H1 (cell line): ENCODE measurements around the gene HOXC5. TPM values are rescaled to one million over a fixed set of nuclear protein-coding genes. Genes with fewer than 3 reads are reported as not detected.

Experiments
- CTCF ChIA-PET: fragments of 300-600 bp; sonication (Branson Sonifier 250); formaldehyde crosslinking; loops from one replicate; lab custom pipeline; 2021; ENCODE audit not compliant: partially characterized antibody; lab: Charles Lee
- POLR2A ChIA-PET: fragments of 300-600 bp; sonication (Branson Sonifier 250); formaldehyde crosslinking; loops from one replicate; lab custom pipeline; 2021; ENCODE audit warnings: inconsistent platforms; ENCODE audit not compliant: partially characterized antibody; lab: Charles Lee
- DNase-seq, 2 experiments: peaks; one replicate each; pipeline versions ENCODE4 v3.0.0 to v3.0.0-alpha.2; 2010 to 2022; ENCODE audit warnings: low spot score in 2 of 2, low read depth in 1 of 2, mixed read lengths in 1 of 2
- FAIRE-seq: peaks from 2 replicates; lab custom pipeline; 2011; peaks lifted over from hg19 to GRCh38; lab: Jason Lieb, UNC
- H2AFZ ChIP-seq: 2 replicates; pipeline ENCODE4 v1.8.1; 2012; ENCODE audit warnings: low read length, inconsistent platforms
- H2AK5ac ChIP-seq: 2 replicates; pipeline ENCODE4 v1.6.1; 2013; ENCODE audit warnings: low read depth, low read length
- H2BK120ac ChIP-seq: replicated peaks from 2 replicates; pipeline ENCODE3; 2013; ENCODE audit warnings: low read depth, low read length, inconsistent platforms
- H2BK12ac ChIP-seq: 2 replicates; pipeline ENCODE4 v1.6.1; 2013; ENCODE audit warnings: low read depth, low read length
- H2BK15ac ChIP-seq: 2 replicates; pipeline ENCODE4 v1.6.1; 2013; ENCODE audit warnings: low read length
- H2BK20ac ChIP-seq: 2 replicates; pipeline ENCODE4 v1.6.1; 2013; ENCODE audit warnings: low read length
- H2BK5ac ChIP-seq: 2 replicates; pipeline ENCODE4 v1.6.1; 2013; ENCODE audit warnings: low read depth, low read length
- H3K14ac ChIP-seq: 2 replicates; pipeline ENCODE4 v1.6.1; 2013; ENCODE audit warnings: inconsistent platforms; ENCODE audit not compliant: insufficient read length
- H3K18ac ChIP-seq: 2 replicates; pipeline ENCODE4 v1.6.1; 2013; ENCODE audit warnings: low read length; ENCODE audit errors: extremely low read depth
- H3K23ac ChIP-seq: 2 replicates; pipeline ENCODE4 v1.6.1; 2013; ENCODE audit warnings: inconsistent platforms; ENCODE audit not compliant: insufficient read length
- H3K23me2 ChIP-seq: 2 replicates; pipeline ENCODE4 v1.6.1; 2013; ENCODE audit warnings: low read depth, low read length
- H3K27ac ChIP-seq: 2 replicates; pipeline ENCODE4 v1.6.1; 2011; ENCODE audit warnings: low read depth, low read length, inconsistent platforms
- H3K27me3 ChIP-seq, 4 experiments: replicated peaks in 1 of 4; 1 replicate in 1 of 4; 2 replicates in 3 of 4; pipeline versions ENCODE4 v1.6.1 to v1.8.1; 2011 to 2013; ENCODE audit warnings: low read length in 3 of 4, mild to moderate bottlenecking in 3 of 4, inconsistent platforms in 2 of 4, mixed read lengths in 2 of 4, moderate library complexity in 1 of 4; ENCODE audit not compliant: control insufficient read depth in 3 of 4, insufficient read depth in 3 of 4; ENCODE audit errors: extremely low read depth in 1 of 4
- H3K36me3 ChIP-seq, 4 experiments: 2 replicates each; pipeline versions ENCODE4 v1.6.1 to v1.8.1; 2011 to 2013; ENCODE audit warnings: mild to moderate bottlenecking in 4 of 4, low read length in 3 of 4, moderate library complexity in 2 of 4, control low read depth in 1 of 4, inconsistent platforms in 1 of 4; ENCODE audit not compliant: insufficient read depth in 4 of 4, control insufficient read depth in 2 of 4
- H3K4ac ChIP-seq: replicated peaks from 2 replicates; pipeline ENCODE3; 2013; ENCODE audit warnings: low read length, low read depth, mixed read lengths, inconsistent platforms; ENCODE audit not compliant: insufficient read length
- H3K4me1 ChIP-seq, 4 experiments: replicated peaks in 1 of 4; 1 replicate in 1 of 4; 2 replicates in 3 of 4; pipeline versions ENCODE4 v1.6.1 to v1.8.1; 2011 to 2013; ENCODE audit warnings: low read length in 3 of 4, inconsistent platforms in 2 of 4, mixed read lengths in 1 of 4; ENCODE audit not compliant: insufficient read depth in 4 of 4, control insufficient read depth in 3 of 4
- H3K4me2 ChIP-seq, 2 experiments: 2 replicates each; pipeline versions ENCODE4 v1.6.1 to v1.8.1; 2011 to 2013; ENCODE audit warnings: low read depth in 2 of 2, low read length in 2 of 2, control low read depth in 1 of 2, inconsistent platforms in 1 of 2, mild to moderate bottlenecking in 1 of 2; ENCODE audit not compliant: insufficient read depth in 1 of 2
- H3K4me3 ChIP-seq, 4 experiments: fragments of 200-600, 300-600 bp in 1 of 4; sonication (generic), shearing (Covaris generic), sonication (Bioruptor Twin) in 1 of 4; 2 replicates each; pipeline versions ENCODE4 v1.5.1 to v1.8.1; 2011 to 2016; ENCODE audit warnings: low read length in 4 of 4, low read depth in 3 of 4, control low read depth in 2 of 4, inconsistent platforms in 2 of 4, mild to moderate bottlenecking in 2 of 4, mixed read lengths in 1 of 4, moderate library complexity in 1 of 4; ENCODE audit not compliant: insufficient read depth in 2 of 4; ENCODE audit errors: extremely low read depth in 1 of 4
- H3K56ac ChIP-seq: replicated peaks from 2 replicates; pipeline ENCODE3; 2013; ENCODE audit warnings: low read depth, mild to moderate bottlenecking, mixed read lengths, low read length, inconsistent platforms; ENCODE audit not compliant: insufficient read length
- H3K79me1 ChIP-seq: 2 replicates; pipeline ENCODE4 v1.6.1; 2013; ENCODE audit warnings: low read depth, low read length, control low read depth
- H3K79me2 ChIP-seq, 2 experiments: 2 replicates each; pipeline versions ENCODE4 v1.6.1 to v1.8.1; 2012 to 2013; ENCODE audit warnings: low read length in 2 of 2, mild to moderate bottlenecking in 2 of 2, inconsistent platforms in 1 of 2; ENCODE audit not compliant: insufficient read depth in 2 of 2, control insufficient read depth in 1 of 2
- H3K9ac ChIP-seq, 4 experiments: replicated peaks in 1 of 4; 1 replicate in 1 of 4; 2 replicates in 3 of 4; pipeline versions ENCODE4 v1.6.1 to v1.8.1; 2011 to 2013; ENCODE audit warnings: low read depth in 3 of 4, low read length in 3 of 4, control low read depth in 2 of 4, mild to moderate bottlenecking in 2 of 4, moderate library complexity in 2 of 4, inconsistent platforms in 1 of 4; ENCODE audit errors: extremely low read depth in 1 of 4
- H3K9me3 ChIP-seq, 2 experiments: 2 replicates each; pipeline versions ENCODE4 v1.6.1 to v1.8.1; 2012 to 2013; ENCODE audit warnings: mild to moderate bottlenecking in 2 of 2, moderate library complexity in 2 of 2, control low read depth in 1 of 2, inconsistent platforms in 1 of 2, low read depth in 1 of 2, low read length in 1 of 2, mixed read lengths in 1 of 2; ENCODE audit not compliant: insufficient read depth in 2 of 2
- H4K20me1 ChIP-seq, 2 experiments: replicated peaks in 1 of 2; 2 replicates each; pipeline versions ENCODE3 to v1.8.1; 2011 to 2013; ENCODE audit warnings: inconsistent platforms in 2 of 2, low read length in 2 of 2, mild to moderate bottlenecking in 1 of 2; ENCODE audit not compliant: insufficient read depth in 2 of 2, control insufficient read depth in 1 of 2
- H4K5ac ChIP-seq: 2 replicates; pipeline ENCODE4 v1.6.1; 2013; ENCODE audit warnings: low read length, low read depth, mixed read lengths, inconsistent platforms; ENCODE audit not compliant: insufficient read length
- H4K8ac ChIP-seq: 2 replicates; pipeline ENCODE4 v1.8.0; 2013; ENCODE audit warnings: mild to moderate bottlenecking, moderate library complexity, low read length, inconsistent platforms; ENCODE audit not compliant: insufficient read depth; ENCODE audit errors: extremely low read depth
- H4K91ac ChIP-seq: replicated peaks from 2 replicates; pipeline ENCODE3; 2013; ENCODE audit warnings: low read length, mixed read lengths, inconsistent platforms; ENCODE audit not compliant: insufficient read length
- WGBS, 2 experiments: shearing (Covaris generic) in 1 of 2; methylation state at CpG; one replicate each; pipeline versions ENCODE4 v1.1.6 to v1.1.7; 2013 to 2015; ENCODE audit warnings: low lambda C conversion rate in 2 of 2, mixed read lengths in 2 of 2, inconsistent platforms in 1 of 2, low coverage in 1 of 2, missing lambda C conversion rate in 1 of 2; ENCODE audit not compliant: insufficient replicate concordance in 2 of 2, insufficient coverage in 1 of 2, insufficient read length in 1 of 2; ENCODE audit errors: extremely low coverage in 1 of 2, missing lambda C conversion rate in 1 of 2; 5-methylcytosine and 5-hydroxymethylcytosine counted together
- polyA plus RNA-seq, 7 experiments: library from polyadenylated mRNA; depleted of rRNA in 3 of 7; stranded (reverse) in 5 of 7; unstranded in 2 of 7; fragments of >200 nt in 5 of 7; fragments of 200-250 nt in 2 of 7; gene quantifications; 1 replicate in 5 of 7; 2 replicates in 1 of 7; 4 replicates in 1 of 7; pipeline versions ENCODE4 v1.2.1 to v1.2.3, GENCODE V29; 2011 to 2013; ENCODE audit warnings: missing spikeins in 2 of 7, mixed read lengths in 2 of 7
- total RNA-seq: library from RNA; stranded (reverse); fragmentation: NEBNext Ultra II Directional; extraction: Animal tissue kit (Norgen Biotek cat#: 25700); gene quantifications from 2 replicates; pipeline ENCODE4 v1.2.1, GENCODE V29; 2021

Gene HOXC5
- total and polyA plus RNA-seq, 2 of the 8 experiments (the other 6 are each of a cell fraction or from before 2014, with no cell fraction given), result not detected

DNA sequence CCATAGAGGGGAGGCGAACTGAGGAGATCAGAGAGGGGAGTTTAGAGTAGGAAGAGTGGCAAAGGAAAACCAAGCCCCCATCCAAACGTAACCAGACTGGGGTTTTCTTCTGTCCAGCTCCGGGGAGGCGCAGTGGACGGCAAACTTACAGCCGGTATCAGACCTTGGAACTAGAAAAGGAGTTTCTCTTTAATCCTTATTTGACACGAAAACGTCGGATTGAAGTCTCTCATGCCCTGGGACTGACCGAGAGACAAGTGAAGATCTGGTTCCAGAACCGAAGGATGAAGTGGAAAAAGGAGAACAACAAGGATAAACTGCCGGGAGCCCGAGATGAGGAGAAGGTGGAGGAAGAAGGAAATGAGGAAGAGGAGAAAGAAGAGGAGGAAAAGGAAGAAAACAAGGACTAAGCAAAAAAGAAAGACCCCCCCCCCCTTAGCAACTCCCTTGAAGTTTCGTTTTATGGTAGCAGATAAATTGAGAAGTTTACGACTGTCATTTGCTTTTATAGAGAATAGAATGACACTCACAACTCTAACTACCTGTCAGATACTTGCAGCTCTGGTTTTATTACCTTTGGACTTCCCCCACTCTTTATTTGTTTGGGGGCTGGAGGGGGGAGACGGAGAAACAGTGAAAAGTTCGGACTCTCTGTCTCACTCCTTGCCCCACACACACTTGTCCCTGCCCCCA lies 21.7 kb upstream of the HOXC5 start:
- H3K36me3 ChIP-seq, result no peaks in the 10 kb centered on the region
- H3K23ac ChIP-seq, result no peak overlapping the region
- no peak overlapping the region for H4K5ac ChIP-seq
- no peak overlapping the region for H3K4ac ChIP-seq
- peak overlapping the region; percentile 65; the same call in 1 of the 2 replicates for H2BK15ac ChIP-seq
- no peak overlapping the region for H3K14ac ChIP-seq
- FAIRE-seq (no peak), DNase-seq (no peak)
- peaks cover 97 to 100% (median 99%) of the 10 kb centered on the region in 4 experiments for H3K27me3 ChIP-seq
- H3K79me2 ChIP-seq, result no peaks in the 10 kb centered on the region
- H2BK5ac ChIP-seq, result no peak overlapping the region
- H3K4me3 ChIP-seq, result no peak overlapping the region
- H3K27ac ChIP-seq, result no peak overlapping the region
- H2AFZ ChIP-seq, result no peak overlapping the region
- H4K20me1 ChIP-seq, result peaks cover 4 to 49% of the 10 kb centered on the region in 2 experiments
- H3K9ac ChIP-seq, result no peak overlapping the region
- H2BK20ac ChIP-seq, result no peak overlapping the region; the same call in 1 of the 2 replicates
- H3K18ac ChIP-seq, result no peak overlapping the region
- H4K91ac ChIP-seq, result no peak overlapping the region
- H3K9me3 ChIP-seq, result no peaks in the 10 kb centered on the region
- H3K4me1 ChIP-seq, result peaks cover 0 to 4% (median 0%) of the 10 kb centered on the region in 4 experiments; a peak in 2 of 7 replicates
- 19% methylated on average over 17 of the region's 17 CpGs; no CpG with 5 or more reads in 1 of the 2 experiments for WGBS, 2 experiments
- peak overlapping the region; percentile 75; the same call in 1 of the 2 replicates for H2BK12ac ChIP-seq
- no peak overlapping the region for H2BK120ac ChIP-seq
- CTCF ChIA-PET, result interaction anchor here (0.7 to 9.7 kb wide), 7 partner anchors 16 to 228 kb away, joined by 3 to 172 read pairs (median 4); partner anchors contain the start of genes HOXC5 and HOXC6
- H3K56ac ChIP-seq, result no peak overlapping the region
- H3K4me2 ChIP-seq, result no peak overlapping the region
- no peak overlapping the region for H2AK5ac ChIP-seq
- no peaks in the 10 kb centered on the region for H3K79me1 ChIP-seq
- no peak overlapping the region for H4K8ac ChIP-seq
- POLR2A ChIA-PET, result no interaction called here
- H3K23me2 ChIP-seq, result no peaks in the 10 kb centered on the region
